ENCODE data around the gene ABR.
"Not testable (repeated sequence)": the region's sequence is repeated elsewhere in the genome, so short reads cannot be mapped to it uniquely, and the experiment has no call there.

ABR gene

GRCh38 chr17:1071103-1071825, 108.5 kb downstream of the ABR start:
- no peak for DNase-seq (ENCODE audit: low read depth in 3 of 3)

GRCh38 chr17:1070411-1070810, 109.4 kb downstream of the ABR start:
- DNase-seq (ENCODE audit: low read depth in 3 of 3), result no peak

GRCh38 chr17:1069847-1070246, 109.9 kb downstream of the ABR start:
- DNase-seq (ENCODE audit: low read depth in 3 of 3), result no peak

- DNase-seq (ENCODE audit: low read depth in 3 of 3), result no peak
Observed at GRCh38 chr17:1068356-1068755, 111.4 kb downstream of the ABR start.

- DNase-seq (ENCODE audit: low read depth in 3 of 3), result no peak
Observed at GRCh38 chr17:1067282-1067956, 112.4 kb downstream of the ABR start.

- DNase-seq (ENCODE audit: low read depth in 3 of 3), result not testable (repeated sequence)
Observed at GRCh38 chr17:1065416-1065815, 114.4 kb downstream of the ABR start.

GRCh38 chr17:1060991-1061390, 118.8 kb downstream of the ABR start:
- DNase-seq (ENCODE audit: low read depth in 3 of 3), result peak in 2 of 3 donors; percentile 9 to 13

- DNase-seq (ENCODE audit: low read depth in 3 of 3), result no peak
Observed at GRCh38 chr17:1059131-1059795, 120.5 kb downstream of the ABR start.

GRCh38 chr17:1058423-1059130, 121.2 kb downstream of the ABR start:
- peak; percentile 21 to 49 (median 38) for DNase-seq (ENCODE audit: low read depth in 3 of 3)

GRCh38 chr17:1056761-1057160, 123.0 kb downstream of the ABR start:
- no peak for DNase-seq (ENCODE audit: low read depth in 3 of 3)

GRCh38 chr17:1055751-1056645, 123.8 kb downstream of the ABR start:
- DNase-seq (ENCODE audit: low read depth in 3 of 3), result peak in 2 of 3 donors; percentile 35 to 36

GRCh38 chr17:1055231-1055630, 124.5 kb downstream of the ABR start:
- DNase-seq (ENCODE audit: low read depth in 3 of 3), result no peak

GRCh38 chr17:1054656-1055055, 125.1 kb downstream of the ABR start:
- no peak for DNase-seq (ENCODE audit: low read depth in 3 of 3)

GRCh38 chr17:1053661-1054360, 126.0 kb downstream of the ABR start:
- no peak for DNase-seq (ENCODE audit: low read depth in 3 of 3)

- no peak for DNase-seq (ENCODE audit: low read depth in 3 of 3)
Observed at GRCh38 chr17:1050996-1051925, 128.5 kb downstream of the ABR start.

GRCh38 chr17:1050246-1050995, 129.4 kb downstream of the ABR start:
- no peak for DNase-seq (ENCODE audit: low read depth in 3 of 3)

GRCh38 chr17:1049446-1050225, 130.1 kb downstream of the ABR start:
- no peak for DNase-seq (ENCODE audit: low read depth in 3 of 3)
